Transverse colon (tissue), 4 donors: Measurements from ENCODE around the gene PARVA. TPM values are rescaled to one million over a fixed set of nuclear protein-coding genes. Genes with fewer than 3 reads are reported as not detected.
A peak's percentile ranks its signal among the peaks of the same experiment; 100 is the strongest.

ENCODE experiments used
- DNase-seq: peaks from one replicate; pipeline ENCODE4 v3.0.0-alpha.2; 2019
- H3K27ac ChIP-seq, 4 donors: fragments of 200-600 bp; sonication (generic); 2 replicates each; pipeline ENCODE4 v1.5.1; 2016 to 2018; ENCODE audit warnings: inconsistent platforms in 4 of 4
- H3K27me3 ChIP-seq: fragments of 200-600 bp; sonication (generic); 2 replicates; pipeline ENCODE4 v1.5.1; 2017; ENCODE audit warnings: inconsistent platforms
- H3K36me3 ChIP-seq, 4 donors: fragments of 200-600 bp; sonication (generic); 2 replicates each; pipeline ENCODE4 v1.5.1; 2017 to 2019; ENCODE audit warnings: inconsistent platforms in 4 of 4
- H3K4me1 ChIP-seq, 4 donors: fragments of 200-600 bp; sonication (generic); 2 replicates each; pipeline ENCODE4 v1.5.1; 2017 to 2020; ENCODE audit warnings: inconsistent platforms in 4 of 4
- H3K4me3 ChIP-seq, 4 donors: fragments of 200-600 bp; sonication (generic); 1 replicate in 1 of 4; 2 replicates in 3 of 4; pipeline versions ENCODE4 v1.5.1 to v1.6.1; 2017 to 2019; ENCODE audit warnings: inconsistent platforms in 4 of 4
- H3K9me3 ChIP-seq, 2 donors: fragments of 200-600 bp; sonication (generic); 2 replicates each; pipeline ENCODE4 v1.5.1; 2017 to 2019; ENCODE audit warnings: inconsistent platforms in 2 of 2
- EP300 ChIP-seq: sonication (generic); formaldehyde crosslinking; IDR thresholded peaks from one replicate; pipeline ENCODE4 v1.6.1; 2017; ENCODE audit warnings: antibody characterized with exemption, low read depth
- POLR2A ChIP-seq: fragments of 450-650 bp; IDR thresholded peaks from one replicate; pipeline ENCODE4 v1.6.1; 2016; ENCODE audit warnings: antibody characterized with exemption, mild to moderate bottlenecking, moderate library complexity
- POLR2AphosphoS5 ChIP-seq, 3 donors: sonication (generic); formaldehyde crosslinking; IDR thresholded peaks; one replicate each; pipeline ENCODE4 v1.6.1; 2016; ENCODE audit warnings: antibody characterized with exemption in 3 of 3
- WGBS, 2 donors: methylation state at CpG; one replicate each; pipeline ENCODE4 v1.1.5; 2018; ENCODE audit warnings: low coverage in 1 of 2; 5-methylcytosine and 5-hydroxymethylcytosine counted together
- in situ Hi-C, 4 donors: fragments of 200-750 bp; cut with MboI; loops; one replicate each; pipeline versions ENCODE4 v1.15.0 to v1.15.1; 2017; ENCODE audit warnings: low sequenced_read_pairs in 3 of 4, low pct_ligation_motif_present in 1 of 4, low pct_unique_long_range_greater_than_20kb in 1 of 4
- intact Hi-C: fragments of 100-400 bp; cut with DNase I; formaldehyde crosslinking; loops from one replicate; pipeline ENCODE4 v1.15.1; 2023; ENCODE audit warnings: low total_unique reads
- total RNA-seq, 4 donors: library from RNA; depleted of rRNA; stranded (reverse); fragments of >200 nt; gene quantifications; one replicate each; pipeline ENCODE4 v1.1.0, GENCODE V29; 2016
- TF ChIP-seq, protein P1 (sequence below), 5 experiments: fragments of 200-600 bp in 3 of 5; fragments of 450-650 bp in 2 of 5; sonication (generic) in 3 of 5; IDR thresholded peaks; 1 replicate in 2 of 5; 2 replicates in 3 of 5; pipeline ENCODE4 v1.5.1; 2016 to 2017; ENCODE audit warnings: antibody characterized with exemption in 5 of 5, inconsistent platforms in 3 of 5, mild to moderate bottlenecking in 2 of 5, moderate library complexity in 1 of 5

The PARVA gene, protein sequence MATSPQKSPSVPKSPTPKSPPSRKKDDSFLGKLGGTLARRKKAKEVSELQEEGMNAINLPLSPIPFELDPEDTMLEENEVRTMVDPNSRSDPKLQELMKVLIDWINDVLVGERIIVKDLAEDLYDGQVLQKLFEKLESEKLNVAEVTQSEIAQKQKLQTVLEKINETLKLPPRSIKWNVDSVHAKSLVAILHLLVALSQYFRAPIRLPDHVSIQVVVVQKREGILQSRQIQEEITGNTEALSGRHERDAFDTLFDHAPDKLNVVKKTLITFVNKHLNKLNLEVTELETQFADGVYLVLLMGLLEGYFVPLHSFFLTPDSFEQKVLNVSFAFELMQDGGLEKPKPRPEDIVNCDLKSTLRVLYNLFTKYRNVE
- total RNA-seq = 10 to 100 TPM; 34.3 to 82.0 (median 45.1) TPM

DNA sequence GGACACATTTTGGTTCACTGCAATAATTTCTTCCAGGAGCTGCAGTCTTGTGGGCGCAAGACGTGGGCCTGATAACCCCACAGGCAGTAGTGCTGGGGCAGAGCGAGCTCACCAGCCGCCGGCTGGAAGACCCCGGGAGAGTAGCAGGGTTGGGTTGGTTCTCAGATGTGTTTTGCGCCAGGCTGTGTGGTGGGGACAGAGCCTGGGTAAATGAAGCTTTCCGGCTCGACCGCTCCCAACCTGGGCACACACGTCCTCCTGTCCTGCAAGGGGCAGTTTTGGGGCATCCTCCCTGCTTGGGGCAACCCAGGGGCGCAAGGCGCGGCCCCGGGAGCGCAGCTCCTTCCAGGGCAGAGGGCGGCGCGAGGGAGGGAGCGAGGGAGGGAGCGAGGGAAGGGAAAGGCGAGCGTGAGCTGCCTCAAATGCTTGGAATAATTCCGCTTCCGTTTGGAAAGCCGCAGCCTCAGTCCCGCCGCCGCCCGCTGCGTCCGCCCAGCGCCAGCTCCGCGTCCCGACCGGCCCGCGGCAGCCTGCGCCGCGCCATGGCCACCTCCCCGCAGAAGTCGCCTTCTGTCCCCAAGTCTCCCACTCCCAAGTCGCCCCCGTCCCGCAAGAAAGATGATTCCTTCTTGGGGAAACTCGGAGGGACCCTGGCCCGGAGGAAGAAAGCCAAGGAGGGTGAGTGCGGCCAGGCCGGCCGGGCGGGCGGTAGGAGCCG lies at the start of gene PARVA:
Gene PARVA, plus strand, starts transcription at position 466 of the 718 bp plus-strand sequence. Its CDS starts 77 bp downstream, at position 543.
- TF ChIP-seq POLR2AphosphoS5 (IDR thresholded peaks at IDR 0.05) (peak in 1 of 3 donors; percentile 76), POLR2A (peak; percentile 62), EP300 (no peak)
- TF ChIP-seq, protein P1, sequence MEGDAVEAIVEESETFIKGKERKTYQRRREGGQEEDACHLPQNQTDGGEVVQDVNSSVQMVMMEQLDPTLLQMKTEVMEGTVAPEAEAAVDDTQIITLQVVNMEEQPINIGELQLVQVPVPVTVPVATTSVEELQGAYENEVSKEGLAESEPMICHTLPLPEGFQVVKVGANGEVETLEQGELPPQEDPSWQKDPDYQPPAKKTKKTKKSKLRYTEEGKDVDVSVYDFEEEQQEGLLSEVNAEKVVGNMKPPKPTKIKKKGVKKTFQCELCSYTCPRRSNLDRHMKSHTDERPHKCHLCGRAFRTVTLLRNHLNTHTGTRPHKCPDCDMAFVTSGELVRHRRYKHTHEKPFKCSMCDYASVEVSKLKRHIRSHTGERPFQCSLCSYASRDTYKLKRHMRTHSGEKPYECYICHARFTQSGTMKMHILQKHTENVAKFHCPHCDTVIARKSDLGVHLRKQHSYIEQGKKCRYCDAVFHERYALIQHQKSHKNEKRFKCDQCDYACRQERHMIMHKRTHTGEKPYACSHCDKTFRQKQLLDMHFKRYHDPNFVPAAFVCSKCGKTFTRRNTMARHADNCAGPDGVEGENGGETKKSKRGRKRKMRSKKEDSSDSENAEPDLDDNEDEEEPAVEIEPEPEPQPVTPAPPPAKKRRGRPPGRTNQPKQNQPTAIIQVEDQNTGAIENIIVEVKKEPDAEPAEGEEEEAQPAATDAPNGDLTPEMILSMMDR (IDR thresholded peaks at IDR 0.05) = peak in 2 of 5 experiments; percentile 12 to 50
- Histone ChIP-seq H3K27me3 (no peaks in the 10 kb centered on the region), H3K27ac (peak within 1 kb of the TSS; percentile 97 to 99 (median 98)), H3K36me3 (no peaks in the 10 kb centered on the region), H3K9me3 (no peaks in the 10 kb centered on the region), H3K4me1 (peaks cover 3 to 42% (median 11%) of the 10 kb centered on the region in 4 donors), H3K4me3 (peak within 1 kb of the TSS; percentile 56 to 84 (median 72))
- intact Hi-C loops (loop anchor here (5.0 kb wide), 1 partner anchor 295 kb away; the partner anchor contains the start of gene TEAD1), in situ Hi-C loops (no loop called here)
- WGBS, 2 donors = 16 to 30% methylated on average over 2 to 49 of the region's 55 CpGs
- DNase-seq = peak; percentile 76

DNA sequence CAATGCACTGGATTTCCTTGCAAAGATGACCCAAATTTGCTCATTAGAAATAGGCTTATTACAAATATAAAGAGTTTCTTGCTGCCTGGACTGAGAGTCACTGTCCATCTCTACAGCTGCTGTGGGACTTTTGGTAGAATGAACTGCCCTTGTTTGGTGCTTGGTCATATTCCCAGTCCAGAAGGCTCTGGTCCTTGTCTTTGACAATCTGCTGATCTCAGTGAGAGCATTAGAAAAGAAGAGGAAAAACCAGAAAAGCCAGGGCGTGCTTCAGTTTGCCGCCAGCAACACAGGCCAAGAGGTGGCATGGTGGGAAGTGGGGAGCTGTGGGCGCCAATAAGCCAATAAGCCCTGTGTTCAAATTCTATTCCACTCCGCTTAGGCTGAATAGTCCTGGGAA lies 48.2 kb upstream of the PARVA start:
- intact Hi-C loops = loop anchor here (5.0 kb wide), 1 partner anchor 563 kb away; no protein-coding TSS in a partner anchor

DNA sequence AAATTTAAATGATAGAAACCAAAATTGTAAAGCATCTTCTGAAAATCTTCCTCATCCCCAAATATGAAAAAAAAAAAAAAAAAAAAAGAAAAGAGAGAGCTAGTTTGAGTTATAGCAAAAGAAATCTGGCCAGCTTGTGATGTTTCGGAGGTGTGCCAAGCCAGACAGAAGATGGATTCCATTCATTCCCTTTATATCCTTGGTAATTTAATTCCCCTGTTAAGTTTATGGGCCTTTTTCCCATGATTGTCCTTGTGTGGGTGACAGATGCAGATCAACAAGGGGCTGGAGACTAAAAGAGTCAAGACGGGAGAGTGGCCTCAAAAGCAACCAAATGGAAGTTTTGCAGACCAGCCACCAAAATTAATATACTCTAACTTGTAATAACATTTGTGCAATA lies 47.6 kb upstream of the PARVA start:
- H3K36me3 ChIP-seq = no peaks in the 10 kb centered on the region
- TF ChIP-seq POLR2A = no peak
- TF ChIP-seq POLR2AphosphoS5 (IDR thresholded peaks at IDR 0.05) = no peak
- TF ChIP-seq EP300 = no peak
- TF ChIP-seq, protein P1 (IDR thresholded peaks at IDR 0.05) = no peak
- no peaks in the 10 kb centered on the region for H3K27me3 ChIP-seq
- no peak for DNase-seq
- in situ Hi-C loops = loop anchor here (5.0 to 25.0 kb wide), 2 partner anchors 558 to 563 kb away; no protein-coding TSS in a partner anchor
- H3K9me3 ChIP-seq = no peaks in the 10 kb centered on the region
- peak overlapping the region; percentile 26 to 76 (median 67) for H3K27ac ChIP-seq
- WGBS, 2 donors = 67 to 77% methylated on average over 2 of the region's 2 CpGs
- intact Hi-C loops = loop anchor here (5.0 kb wide), 1 partner anchor 563 kb away; no protein-coding TSS in a partner anchor
- H3K4me1 ChIP-seq = peaks cover 2 to 12% (median 4%) of the 10 kb centered on the region in 4 donors
- no peak overlapping the region for H3K4me3 ChIP-seq

More for the DNA sequence above, 48.2 kb upstream of the PARVA start:
- H3K9me3 ChIP-seq = no peaks in the 10 kb centered on the region
- H3K27ac ChIP-seq = peak overlapping the region; percentile 26 to 76 (median 67)
- no peaks in the 10 kb centered on the region for H3K36me3 ChIP-seq
- DNase-seq = no peak
- H3K27me3 ChIP-seq = no peaks in the 10 kb centered on the region
- TF ChIP-seq, protein P1 (IDR thresholded peaks at IDR 0.05) = no peak
- TF ChIP-seq EP300 = no peak
- no peak for TF ChIP-seq POLR2A
- no peak for TF ChIP-seq POLR2AphosphoS5 (IDR thresholded peaks at IDR 0.05)
- peaks cover 2 to 12% (median 4%) of the 10 kb centered on the region in 4 donors for H3K4me1 ChIP-seq
- H3K4me3 ChIP-seq = no peak overlapping the region
- WGBS, 2 donors = 81 to 87% methylated on average over 3 to 4 of the region's 4 CpGs
- in situ Hi-C loops = loop anchor here in 3 of 4 donors (25.0 kb wide), 1 partner anchor 558 kb away; no protein-coding TSS in a partner anchor
